GM12801 (cell line): ENCODE data around the gene SNAI3.

Experiments used
- CTCF ChIP-seq: IDR thresholded peaks from one replicate; pipeline ENCODE4 v1.5.1; 2011; ENCODE audit warnings: control low read depth; ENCODE audit not compliant: insufficient read length; ENCODE audit errors: extremely low read depth

The SNAI3 gene

DNA sequence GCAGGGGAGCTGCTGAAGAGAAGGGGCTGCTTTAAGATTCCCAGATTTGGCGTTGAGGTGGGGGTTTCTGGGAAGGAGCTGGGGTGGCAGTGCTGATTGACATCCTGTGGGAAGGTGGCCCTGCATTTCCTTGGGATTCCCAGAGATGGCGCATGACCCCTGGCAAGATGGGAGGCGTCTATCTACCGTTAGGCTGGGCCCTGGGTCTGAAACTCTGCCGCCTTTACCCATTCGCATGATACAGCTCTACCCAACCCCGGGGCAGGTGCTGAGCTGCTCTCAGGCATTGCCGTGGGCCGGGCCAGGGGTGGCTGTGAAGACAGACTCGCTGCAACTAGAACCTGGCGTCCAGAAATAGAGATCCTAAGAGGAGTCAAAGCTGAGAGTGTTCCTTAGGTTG is 13.5 kb downstream of the SNAI3 start:
- no peak for TF ChIP-seq CTCF

DNA sequence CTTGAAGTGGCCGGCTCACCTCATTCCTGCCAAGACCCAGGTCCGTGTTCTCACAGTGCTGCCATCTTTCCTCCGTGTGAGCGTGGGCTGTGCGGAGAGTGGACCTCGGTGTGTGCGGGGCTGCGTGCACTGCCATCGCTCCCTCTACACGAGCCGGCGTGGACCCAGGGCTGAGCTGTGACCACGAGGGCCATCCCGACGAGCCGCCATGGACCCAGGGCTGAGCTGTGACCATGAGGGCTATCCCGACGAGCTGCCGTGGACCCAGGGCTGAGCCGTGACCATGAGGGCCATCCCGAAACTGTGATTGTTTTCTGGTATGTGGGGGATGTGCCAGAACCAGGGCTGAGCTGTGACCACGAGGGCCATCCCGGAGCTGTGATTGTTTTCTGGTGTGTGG is 14.5 kb downstream of the SNAI3 start:
- no peak for TF ChIP-seq CTCF

GRCh38 chr16:88669980-88670379 is 16.3 kb downstream of the SNAI3 start:
- no peak for TF ChIP-seq CTCF

DNA sequence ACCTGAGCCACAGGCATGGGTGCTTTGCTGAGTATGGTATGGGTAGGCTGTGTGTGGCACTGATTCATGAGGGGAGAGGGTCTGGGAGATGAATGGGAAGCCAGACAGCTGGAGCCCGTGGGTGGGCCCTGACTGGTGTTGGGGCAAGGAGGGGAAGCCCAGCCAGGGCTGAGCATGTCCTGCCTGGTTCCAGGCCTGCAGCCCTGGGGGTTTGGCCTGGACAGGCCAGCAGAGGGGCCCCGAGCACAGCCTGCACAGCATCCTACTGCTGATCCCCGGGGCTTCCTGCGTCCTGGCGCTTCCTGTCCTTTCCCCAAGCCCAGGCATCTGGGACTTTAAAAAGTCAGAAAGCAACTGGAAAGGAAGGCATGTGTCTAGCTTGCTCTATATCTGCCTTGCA is 18.8 kb downstream of the SNAI3 start:
- no peak for TF ChIP-seq CTCF

DNA sequence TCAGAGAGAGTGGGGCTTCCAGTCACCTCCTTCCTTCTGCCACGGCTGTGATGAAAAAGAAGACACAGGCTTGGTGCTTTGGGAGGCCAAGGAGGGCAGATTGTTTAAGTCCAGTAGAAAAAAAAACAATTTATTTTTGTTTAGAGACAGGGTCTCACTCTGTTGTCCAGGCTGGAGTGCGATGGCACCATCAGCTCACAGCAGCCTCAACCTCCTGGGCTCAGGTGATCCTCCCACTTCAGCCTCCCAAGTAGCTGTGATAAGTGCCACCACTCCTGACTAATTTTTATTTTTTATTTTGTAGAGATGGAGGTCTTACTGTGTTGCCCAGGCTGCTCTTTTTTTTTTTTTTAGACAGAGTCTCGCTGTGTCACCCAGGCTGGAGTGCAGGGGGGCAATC is 20.7 kb downstream of the SNAI3 start:
- TF ChIP-seq CTCF = no peak

DNA sequence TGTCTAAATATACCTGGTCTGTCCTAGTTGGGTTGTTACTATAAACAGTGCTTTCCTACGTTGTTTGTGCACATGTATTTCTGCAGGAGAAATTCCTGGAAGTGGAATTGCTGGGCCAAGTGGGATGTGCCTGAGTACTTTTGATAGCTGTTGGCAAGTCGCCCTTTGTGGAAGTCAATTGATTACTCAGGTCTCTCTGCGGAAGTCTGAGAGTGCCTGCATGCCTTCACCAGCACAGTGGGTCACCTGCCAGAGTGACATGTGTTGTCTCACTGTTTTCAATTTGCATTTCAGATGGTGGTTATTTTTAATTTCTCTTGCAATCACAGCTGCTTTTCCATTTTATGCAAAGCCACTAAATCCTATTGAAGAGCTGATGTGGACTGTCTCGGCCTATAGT is 21.2 kb downstream of the SNAI3 start:
- TF ChIP-seq CTCF = no peak

DNA sequence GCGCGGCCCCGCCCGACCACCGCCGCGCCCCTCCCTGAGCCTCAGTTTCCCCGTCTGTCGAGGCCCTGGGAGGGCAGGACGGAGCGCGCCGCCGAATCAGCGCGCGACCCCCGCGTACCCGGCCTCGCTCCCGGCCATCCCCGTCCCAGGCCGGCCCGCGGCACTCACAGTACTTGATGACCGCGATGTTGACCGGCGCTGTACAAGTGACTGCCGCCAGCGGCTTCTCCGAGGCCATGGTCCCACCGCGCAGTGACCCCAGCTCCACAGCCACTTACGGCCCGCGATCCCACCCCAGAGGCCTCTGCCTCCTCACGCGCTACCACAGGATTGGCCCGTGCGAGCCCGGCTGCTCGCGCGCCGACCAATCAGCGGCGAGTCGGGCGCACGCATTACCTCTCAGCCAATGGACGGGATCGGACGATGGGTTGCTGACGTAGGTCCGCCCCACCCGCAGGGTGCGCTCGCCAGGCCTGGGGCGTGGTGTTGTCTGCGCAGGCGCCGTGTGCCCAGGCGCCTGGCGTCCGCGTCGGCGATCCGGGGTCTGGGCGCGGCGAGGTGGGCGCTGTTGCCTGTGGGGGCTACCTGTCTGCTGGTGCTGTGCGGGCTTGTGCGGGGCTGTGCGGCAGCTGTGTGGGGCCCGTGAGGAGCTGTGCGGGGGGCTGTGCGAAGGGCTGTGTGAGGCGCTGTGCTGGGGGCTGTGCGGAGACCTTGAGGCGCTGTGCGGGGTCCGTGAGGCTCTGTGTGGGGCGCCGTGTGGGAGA is 23.3 kb downstream of the SNAI3 start, which contains the start of gene MVD:
TSS of gene MVD (minus strand) at position 249 of the 764 bp plus-strand sequence. CDS start at position 238, 11 bp downstream.
- no peak for TF ChIP-seq CTCF
